K562 (cell line): ENCODE data around the gene IMMP2L. TPM values are rescaled to one million over a fixed set of nuclear protein-coding genes. Genes with fewer than 3 reads are reported as not detected.

Experiments used
- ATAC-seq: fragments of 200-7000 bp; cut with Tn5 transposase; 3 replicates; pipeline ENCODE4 v1.9.1; 2020; ENCODE audit warnings: moderate library complexity
- BruUV-seq: library from RNA; stranded (reverse); fragments of 400-500 nt; replicated peaks from 2 replicates; lab custom pipeline; 2021; lab: Mats Ljungman, UMichigan
- CTCF ChIA-PET: fragments of 300-600 bp; formaldehyde crosslinking; extraction: SDS; loops from one replicate; lab custom pipeline; 2021; ENCODE audit warnings: low intra/inter-chr PET ratio; lab: Yijun Ruan, JAX
- POLR2A ChIA-PET: fragments of 300-600, 350-650 bp; sonication (Branson Sonifier 250); formaldehyde crosslinking; extraction: SDS; loops from one replicate; lab custom pipeline; 2021; ENCODE audit warnings: antibody characterized with exemption, inconsistent platforms; lab: Yijun Ruan, JAX
- DNase-seq, 4 experiments: peaks; one replicate each; pipeline versions ENCODE4 v3.0.0 to v3.0.0-alpha.2; 2011 to 2018; ENCODE audit warnings: low spot score in 3 of 4, mixed read lengths in 3 of 4; ENCODE audit errors: extremely low read depth in 1 of 4
- FAIRE-seq: peaks from 2 replicates; lab custom pipeline; 2011; peaks lifted over from hg19 to GRCh38; lab: Jason Lieb, UNC
- H2AFZ ChIP-seq: 2 replicates; pipeline ENCODE4 v1.6.0; 2011; ENCODE audit warnings: low read depth, low read length, control low read depth, inconsistent platforms
- H3K27ac ChIP-seq: fragments of 200-600 bp; 3 replicates; pipeline ENCODE4 v1.8.0; 2011; ENCODE audit warnings: low read depth, mild to moderate bottlenecking, control low read depth, inconsistent platforms, low read length, moderate library complexity, mixed read lengths; ENCODE audit errors: extremely low read depth
- H3K27me3 ChIP-seq, 2 experiments: fragments of 300-600 bp in 1 of 2; 2 replicates in 1 of 2; 3 replicates in 1 of 2; pipeline versions ENCODE4 v1.6.0 to v1.8.0; 2011; ENCODE audit warnings: inconsistent platforms in 2 of 2, low read length in 2 of 2, mild to moderate bottlenecking in 1 of 2, mixed read lengths in 1 of 2, moderate library complexity in 1 of 2; ENCODE audit not compliant: control insufficient read depth in 2 of 2, insufficient read depth in 2 of 2
- H3K36me3 ChIP-seq: fragments of 300-600 bp; 3 replicates; pipeline ENCODE4 v1.8.0; 2011; ENCODE audit warnings: mild to moderate bottlenecking, low read length, inconsistent platforms; ENCODE audit not compliant: control insufficient read depth, insufficient read depth
- H3K4me1 ChIP-seq, 2 experiments: fragments of 200-600 bp in 1 of 2; replicated peaks in 1 of 2; 2 replicates in 1 of 2; 3 replicates in 1 of 2; pipeline versions ENCODE4 v1.5.1 to v1.8.0; 2011; ENCODE audit warnings: inconsistent platforms in 2 of 2, low read length in 2 of 2, mild to moderate bottlenecking in 1 of 2, mixed read lengths in 1 of 2, moderate library complexity in 1 of 2; ENCODE audit not compliant: control insufficient read depth in 2 of 2, insufficient read depth in 2 of 2
- H3K4me2 ChIP-seq: 2 replicates; pipeline ENCODE4 v1.6.1; 2011; ENCODE audit warnings: low read length, control low read depth, inconsistent platforms, mixed read lengths; ENCODE audit not compliant: insufficient read depth
- H3K4me3 ChIP-seq: fragments of 200-600 bp; sonication (generic), shearing (Covaris generic); 2 replicates; pipeline ENCODE4 v1.5.1; 2016; ENCODE audit warnings: control low read depth, inconsistent platforms
- H3K79me2 ChIP-seq: fragments of 200-600 bp; 3 replicates; pipeline ENCODE4 v1.8.0; 2011; ENCODE audit warnings: low read length, inconsistent platforms; ENCODE audit not compliant: control insufficient read depth, insufficient read depth
- H3K9ac ChIP-seq, 2 experiments: 2 replicates each; pipeline versions ENCODE4 v1.6.0 to v1.6.1; 2011; ENCODE audit warnings: low read depth in 2 of 2, low read length in 2 of 2, control low read depth in 1 of 2, inconsistent platforms in 1 of 2, mild to moderate bottlenecking in 1 of 2, mixed read lengths in 1 of 2; ENCODE audit not compliant: insufficient read depth in 1 of 2
- H3K9me1 ChIP-seq: one replicate; pipeline ENCODE4 v1.6.0; 2011; ENCODE audit warnings: inconsistent platforms, mild to moderate bottlenecking, low read length, moderate library complexity; ENCODE audit not compliant: control insufficient read depth, insufficient read depth
- H3K9me3 ChIP-seq: replicated peaks from 2 replicates; pipeline ENCODE4 v1.5.1; 2011; ENCODE audit warnings: low read depth, low read length, inconsistent platforms; ENCODE audit not compliant: control insufficient read depth, insufficient read depth
- H4K20me1 ChIP-seq: replicated peaks from 2 replicates; pipeline ENCODE4 v1.6.1; 2011; ENCODE audit warnings: low read length, inconsistent platforms, mixed read lengths; ENCODE audit not compliant: control insufficient read depth, insufficient read depth
- E2F5 ChIP-seq: sonication (generic); formaldehyde crosslinking; IDR thresholded peaks from 2 replicates; pipeline ENCODE4 v1.8.0; 2022; ENCODE audit warnings: mild to moderate bottlenecking, missing genetic modification reagents
- FOS ChIP-seq: IDR thresholded peaks from 3 replicates; pipeline ENCODE4 v1.6.1; 2011; ENCODE audit not compliant: insufficient read length; ENCODE audit errors: extremely low read depth
- GABPB2 ChIP-seq: fragments of 250-450 bp; sonication (Bioruptor Pico); conservative IDR thresholded peaks from 2 replicates; pipeline ENCODE4 v1.5.1; 2021; ENCODE audit warnings: mild to moderate bottlenecking
- HNRNPH1 ChIP-seq: fragments of 200-400 bp; formaldehyde crosslinking; optimal IDR thresholded peaks from 2 replicates; pipeline ENCODE3; 2017; ENCODE audit warnings: low read depth, mild to moderate bottlenecking, low read length, moderate library complexity
- KAT8 ChIP-seq: fragments of 450-650 bp; IDR thresholded peaks from 2 replicates; pipeline ENCODE4 v1.6.1; 2016; ENCODE audit warnings: low read depth, mild to moderate bottlenecking
- KDM1A ChIP-seq, 2 experiments: fragments of 450-650 bp; IDR thresholded peaks; 2 replicates each; pipeline ENCODE4 v1.6.1; 2016; ENCODE audit warnings: mild to moderate bottlenecking in 2 of 2
- L3MBTL2 ChIP-seq: fragments of 450-650 bp; IDR thresholded peaks from 2 replicates; pipeline ENCODE4 v1.6.1; 2016; ENCODE audit warnings: mild to moderate bottlenecking, moderate library complexity
- MEIS2 ChIP-seq: fragments of 450-650 bp; IDR thresholded peaks from 2 replicates; pipeline ENCODE4 v1.6.1; 2014; ENCODE audit warnings: mild to moderate bottlenecking; ENCODE audit not compliant: partially characterized antibody
- NCOR1 ChIP-seq: fragments of 450-650 bp; IDR thresholded peaks from 2 replicates; pipeline ENCODE4 v1.6.1; 2016; ENCODE audit warnings: mild to moderate bottlenecking, moderate library complexity
- PCBP1 ChIP-seq: fragments of 200-400 bp; formaldehyde crosslinking; IDR thresholded peaks from 2 replicates; pipeline ENCODE4 v1.6.1; 2018; ENCODE audit warnings: mild to moderate bottlenecking, low read depth, low read length; ENCODE audit not compliant: poor library complexity, severe bottlenecking
- RAD21 ChIP-seq, 2 experiments: fragments of 250-450 bp in 1 of 2; fragments of 450-650 bp in 1 of 2; sonication (Bioruptor Pico) in 1 of 2; formaldehyde crosslinking in 1 of 2; IDR thresholded peaks in 1 of 2; conservative IDR thresholded peaks in 1 of 2; 2 replicates each; pipeline versions ENCODE4 v1.4.0 to v1.8.0; 2020 to 2022; ENCODE audit warnings: mild to moderate bottlenecking in 2 of 2, moderate library complexity in 1 of 2
- RBM39 ChIP-seq: fragments of 200-400 bp; formaldehyde crosslinking; optimal IDR thresholded peaks from 2 replicates; pipeline ENCODE3; 2018; ENCODE audit warnings: low read depth, low read length
- SMARCE1 ChIP-seq: fragments of 450-650 bp; IDR thresholded peaks from 2 replicates; pipeline ENCODE4 v1.7.1; 2016; ENCODE audit warnings: mild to moderate bottlenecking
- SRF ChIP-seq, 2 experiments: fragments of 250-450, 450-650 bp in 1 of 2; sonication (Bioruptor Pico) in 1 of 2; sonication (generic) in 1 of 2; formaldehyde crosslinking; IDR thresholded peaks; 2 replicates each; pipeline versions ENCODE4 v1.5.0 to v1.5.1; 2020 to 2022; ENCODE audit warnings: mild to moderate bottlenecking in 1 of 2, missing genetic modification reagents in 1 of 2
- THAP12 ChIP-seq: fragments of 250-450 bp; sonication (Bioruptor Pico); IDR thresholded peaks from 2 replicates; pipeline ENCODE4 v1.9.0; 2021; ENCODE audit warnings: mild to moderate bottlenecking, inconsistent platforms
- ZNF224 ChIP-seq: sonication (generic); formaldehyde crosslinking; IDR thresholded peaks from 2 replicates; pipeline ENCODE4 v1.8.0; 2022; ENCODE audit warnings: mild to moderate bottlenecking, missing genetic modification reagents
- ZNF324 ChIP-seq: fragments of 250-450 bp; sonication (Bioruptor Pico); IDR thresholded peaks from 2 replicates; pipeline ENCODE4 v1.4.0; 2020; ENCODE audit warnings: mild to moderate bottlenecking
- ZNF444 ChIP-seq: fragments of 250-450 bp; sonication (Bioruptor Pico); IDR thresholded peaks from 2 replicates; pipeline ENCODE4 v1.4.0; 2020; ENCODE audit warnings: mild to moderate bottlenecking, moderate library complexity
- ZNF584 ChIP-seq: fragments of 200-800 bp; sonication (Bioruptor generic); IDR thresholded peaks from 2 replicates; pipeline ENCODE4 v1.6.1; 2016; ENCODE audit warnings: low read depth, mild to moderate bottlenecking, missing genetic modification characterization, missing compliant biosample characterization
- in situ Hi-C: fragments of 300-500 bp; cut with MboI; formaldehyde crosslinking; loops from 4 replicates; pipeline ENCODE4 v1.15.0; 2018; ENCODE audit warnings: inconsistent platforms, mixed read lengths
- intact Hi-C: fragments of 100-400 bp; cut with micrococcal nuclease; formaldehyde crosslinking; loops from 2 replicates; pipeline ENCODE4 v1.14.2; 2022
- polyA plus RNA-seq, 8 experiments: library from polyadenylated mRNA; depleted of rRNA in 4 of 8; stranded (reverse) in 5 of 8; unstranded in 3 of 8; fragments of >200 nt; fragmentation: Nextera tagmentation in 2 of 8; fragmentation: Illumina TruSeq in 1 of 8; extraction: Ambion mirVana in 2 of 8; extraction: Trizol in 1 of 8; gene quantifications; 2 replicates each; pipeline versions ENCODE4 v1.2.1 to v1.2.3, GENCODE V29; 2011 to 2014; ENCODE audit warnings: inconsistent platforms in 1 of 8, missing spikeins in 1 of 8
- total RNA-seq, 7 experiments: library from RNA; depleted of rRNA in 6 of 7; stranded (reverse); fragments of >200 nt in 6 of 7; fragmentation: Illumina TruSeq in 2 of 7; extraction: Trizol in 2 of 7; gene quantifications; 2 replicates each; pipeline versions ENCODE4 v1.2.1 to v1.2.3, GENCODE V29; 2011 to 2021; ENCODE audit warnings: low replicate concordance in 1 of 7

IMMP2L gene
- total and polyA plus RNA-seq, 9 of the 15 experiments (the other 6 are each of a cell fraction or from before 2014, with no cell fraction given) = 29.7 to 116 (median 53.0) TPM

GRCh38 chr7:111492234-111492633 lies 70.1 kb downstream of the IMMP2L start (continued):
- peak; percentile 64; the same call in 1 of the 2 replicates for TF ChIP-seq SMARCE1
- no peak for TF ChIP-seq ZNF324
- TF ChIP-seq ZNF584 (CRISPR knock-in tag) = no peak
- no peak for TF ChIP-seq RBM39
- 0 out of 4 replicates have a peak, but pooled peaks of 1 of the 2 experiments have one; percentile 26 for TF ChIP-seq SRF (CRISPR knock-in tag; IDR thresholded peaks at IDR 0.05)
- no peak for TF ChIP-seq THAP12 (CRISPR knock-in tag)

- no peak overlapping the region for H3K9ac ChIP-seq
- ATAC-seq (peak; percentile 90), DNase-seq (peak; percentile 40 to 87 (median 60)), FAIRE-seq (peak; percentile 89)
- POLR2A ChIA-PET = no interaction called here
- H3K4me1 ChIP-seq = no peaks in the 10 kb centered on the region
- H3K9me3 ChIP-seq = no peaks in the 10 kb centered on the region
- H2AFZ ChIP-seq = 0 out of 2 replicates have a peak overlapping the region, but pooled peaks have one; percentile 13
- H3K27me3 ChIP-seq = no peaks in the 10 kb centered on the region
- in situ Hi-C loops = no loop called here
- CTCF ChIA-PET = interaction anchor here (1.0 to 2.0 kb wide), 8 partner anchors 80 to 397 kb away, joined by 3 to 12 read pairs (median 4); partner anchors contain the start of gene LRRN3
- intact Hi-C loops = loop anchor here (1.0 to 10.0 kb wide), 6 partner anchors 157 to 1644 kb away; no protein-coding TSS in a partner anchor
- H3K9me1 ChIP-seq = no peaks in the 10 kb centered on the region
- H3K36me3 ChIP-seq = peaks cover 13% of the 10 kb centered on the region; the same call in 2 of the 3 replicates
- H3K4me2 ChIP-seq = no peak overlapping the region
- H3K79me2 ChIP-seq = no peaks in the 10 kb centered on the region
- no TSS peak for BruUV-seq
- H3K4me3 ChIP-seq = no peak overlapping the region
- no peaks in the 10 kb centered on the region for H4K20me1 ChIP-seq
- H3K27ac ChIP-seq = no peak overlapping the region; the same call in 2 of the 3 replicates
- TF ChIP-seq RAD21 (CRISPR knock-in tag; conservative IDR thresholded peaks at IDR 0.05 in 1 of 2, IDR thresholded peaks at IDR 0.05 in 1 of 2) (peak; percentile 97 to 98), ZNF224 (CRISPR knock-in tag) (no peak), ZNF444 (CRISPR knock-in tag) (no peak), HNRNPH1 (no peak), PCBP1 (no peak), NCOR1 (no peak), FOS (no peak), MEIS2 (peak; percentile 72), KDM1A (IDR thresholded peaks at IDR 0.05) (peak in 1 of 2 experiments; percentile 28; a peak in 1 of 4 replicates), KAT8 (peak; percentile 52; the same call in 1 of the 2 replicates), L3MBTL2 (peak; percentile 38; the same call in 1 of the 2 replicates), E2F5 (CRISPR knock-in tag) (no peak), GABPB2 (no peak)
Measured at GRCh38 chr7:111486472-111487142, 75.7 kb downstream of the IMMP2L start.
